ENCODE results near the gene MRPL28. TPM values are rescaled to one million over a fixed set of nuclear protein-coding genes. Genes with fewer than 3 reads are reported as not detected.

Gene MRPL28
- total RNA-seq, 2 experiments from 2014 or later = 94.6 to 97.6 TPM

DNA sequence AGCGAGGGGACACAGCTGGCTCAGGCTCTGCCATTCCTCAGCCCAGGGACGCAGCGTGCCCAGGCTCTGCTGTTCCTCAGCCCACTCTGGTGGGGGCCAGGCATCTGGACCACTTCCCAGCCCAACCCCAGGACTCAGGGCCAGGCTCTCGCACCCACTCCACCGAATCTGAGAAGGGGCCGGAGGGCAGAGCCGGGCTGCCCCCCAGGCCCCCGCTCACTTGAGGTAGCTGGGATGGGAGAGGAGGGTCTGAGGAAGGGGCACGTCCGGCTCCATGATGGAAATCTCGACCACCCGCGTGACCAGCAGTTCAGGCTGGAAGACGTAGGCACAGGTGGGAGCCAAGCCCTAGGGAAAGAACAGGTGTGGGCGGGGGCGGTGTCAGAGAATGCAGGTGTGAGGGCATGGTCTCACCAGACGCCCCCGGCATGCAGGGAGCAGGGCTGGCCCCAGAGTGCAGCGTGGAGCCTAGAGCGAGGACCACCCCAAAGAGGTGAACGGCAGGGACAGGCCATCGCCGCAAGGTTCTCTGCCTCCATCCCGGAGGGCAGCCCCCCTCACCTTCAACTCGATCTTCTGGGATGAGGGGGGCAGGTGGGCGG lies 6.6 kb upstream of the MRPL28 start:
- CTCF ChIA-PET = no interaction called here
- POLR2A ChIA-PET = no interaction called here

DNA sequence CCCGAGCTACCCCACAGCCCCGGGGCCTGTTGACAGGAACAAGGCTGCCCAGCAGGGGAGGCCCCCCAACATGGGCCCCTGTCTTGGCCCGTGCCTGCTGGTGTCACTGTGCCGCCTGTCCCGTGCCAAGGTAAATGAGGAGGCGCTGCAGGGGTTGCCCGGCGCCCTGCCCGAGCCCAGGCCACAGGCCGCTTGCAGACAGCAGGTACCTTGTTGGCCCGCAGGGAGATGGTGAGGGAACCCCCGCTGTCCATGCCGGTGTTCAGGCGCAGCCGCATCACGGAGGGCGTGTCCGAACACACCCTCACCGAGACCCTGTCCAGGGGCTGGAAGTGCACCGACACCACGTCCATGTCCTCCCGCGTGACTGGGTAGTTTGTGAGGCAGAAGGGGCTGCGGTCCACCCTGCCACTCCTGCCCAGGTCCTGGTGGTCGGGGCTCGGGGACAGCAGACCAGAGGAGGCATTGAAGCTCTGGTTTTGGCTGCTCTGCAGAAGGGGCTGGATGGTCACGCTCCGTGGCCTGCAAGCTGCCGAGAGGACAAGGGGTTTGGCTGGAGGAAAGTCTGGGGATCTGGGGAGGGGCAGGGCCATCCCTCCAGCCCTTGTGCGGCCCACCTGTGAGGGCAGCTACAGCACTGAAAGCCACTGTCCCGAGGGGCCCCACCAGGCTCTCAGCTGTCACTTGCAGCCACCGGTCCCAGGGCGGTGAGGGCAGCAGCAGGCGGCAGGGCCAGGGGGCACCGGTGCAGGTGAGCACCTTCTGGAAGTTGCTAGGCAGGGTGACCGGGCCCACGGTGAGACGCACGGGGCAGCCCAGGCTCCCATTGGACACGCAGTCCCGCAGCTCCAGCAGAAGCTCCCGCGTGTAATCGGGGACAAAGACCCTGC lies 5.8 kb upstream of the MRPL28 start:
- ChIA-PET POLR2A (interaction anchor here (0.7 kb wide), 2 partner anchors 62 to 300 kb away, joined by 3 read pairs; no protein-coding TSS in a partner anchor), CTCF (no interaction called here)

DNA sequence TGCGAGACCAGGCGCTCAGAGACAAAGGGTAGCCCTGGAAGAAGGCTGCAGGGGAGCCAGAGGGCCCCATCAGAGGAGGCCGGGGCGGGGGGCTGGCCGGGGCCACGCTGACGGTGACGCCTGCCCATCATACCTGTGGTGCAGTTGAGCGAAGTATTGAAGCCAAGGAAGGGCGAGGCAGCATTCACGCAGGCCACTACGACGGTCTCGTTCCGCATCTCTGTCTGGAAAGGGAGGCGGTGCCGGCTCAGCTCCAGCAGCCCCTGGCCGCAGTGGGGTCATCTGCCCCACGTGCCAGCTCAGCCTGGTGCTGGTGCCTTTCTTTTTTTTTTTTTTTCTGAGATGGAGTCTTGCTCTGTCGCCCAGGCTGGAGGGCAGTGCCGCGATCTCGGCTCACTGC lies 4.9 kb upstream of the MRPL28 start:
- CTCF ChIA-PET = no interaction called here

DNA sequence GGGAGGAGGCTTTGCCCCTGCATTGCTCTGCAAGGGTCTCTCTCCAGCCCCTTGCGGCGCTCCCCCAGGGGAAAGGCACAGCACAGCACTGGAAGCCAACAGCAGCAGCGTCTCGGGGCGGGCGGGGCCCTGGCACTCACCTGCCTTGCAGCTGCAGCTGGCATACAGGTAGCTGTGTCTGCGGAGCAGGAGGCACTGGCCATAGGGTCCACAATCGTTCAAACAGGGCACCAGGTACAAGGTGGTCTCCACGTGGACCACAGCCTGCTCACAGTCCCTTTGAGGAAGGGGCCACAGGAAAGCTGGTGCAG lies 4.2 kb upstream of the MRPL28 start:
- ChIA-PET POLR2A (no interaction called here), CTCF (no interaction called here)

More for the DNA sequence above, 4.9 kb upstream of the MRPL28 start:
- POLR2A ChIA-PET = interaction anchor here (0.7 kb wide), 2 partner anchors 63 to 301 kb away, joined by 3 read pairs; no protein-coding TSS in a partner anchor

DNA sequence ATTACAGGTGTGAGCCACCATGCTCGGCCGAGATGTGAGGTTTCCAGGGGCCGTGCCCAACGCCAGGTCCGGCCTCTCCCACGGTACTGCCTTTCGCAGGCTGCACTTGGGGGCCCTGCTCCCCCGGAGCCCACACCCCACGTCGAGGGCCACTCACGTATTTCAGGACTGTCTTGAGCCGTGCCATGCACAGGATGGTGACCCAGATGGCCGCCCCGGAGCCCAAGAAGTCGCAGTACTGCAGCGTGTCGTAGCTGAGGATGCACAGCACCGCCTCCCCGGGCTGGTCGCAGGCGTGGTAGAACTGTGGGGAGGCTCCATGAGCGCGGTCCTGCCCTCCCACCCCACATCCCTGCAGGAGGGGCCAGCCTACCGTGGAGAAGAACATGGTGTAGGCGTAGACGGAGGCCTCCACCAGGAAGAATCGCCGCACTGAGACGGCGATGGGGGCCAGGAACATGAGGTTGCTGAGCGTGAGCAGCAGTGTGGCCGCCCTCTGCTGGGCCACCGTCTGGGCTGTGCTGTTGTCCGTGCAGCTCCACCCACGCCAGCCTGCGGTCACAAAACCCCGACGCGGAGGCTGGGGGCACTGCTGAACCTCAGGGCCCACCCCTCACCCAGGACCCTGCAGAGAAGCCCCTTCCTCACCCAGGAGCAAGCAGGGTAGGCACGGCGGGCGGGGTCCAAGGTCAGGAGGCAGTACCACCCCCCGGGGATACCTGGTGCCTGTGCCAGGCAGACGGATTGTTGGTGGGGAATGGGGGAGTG lies 3.7 kb upstream of the MRPL28 start:
- POLR2A ChIA-PET = no interaction called here
- CTCF ChIA-PET = no interaction called here

DNA sequence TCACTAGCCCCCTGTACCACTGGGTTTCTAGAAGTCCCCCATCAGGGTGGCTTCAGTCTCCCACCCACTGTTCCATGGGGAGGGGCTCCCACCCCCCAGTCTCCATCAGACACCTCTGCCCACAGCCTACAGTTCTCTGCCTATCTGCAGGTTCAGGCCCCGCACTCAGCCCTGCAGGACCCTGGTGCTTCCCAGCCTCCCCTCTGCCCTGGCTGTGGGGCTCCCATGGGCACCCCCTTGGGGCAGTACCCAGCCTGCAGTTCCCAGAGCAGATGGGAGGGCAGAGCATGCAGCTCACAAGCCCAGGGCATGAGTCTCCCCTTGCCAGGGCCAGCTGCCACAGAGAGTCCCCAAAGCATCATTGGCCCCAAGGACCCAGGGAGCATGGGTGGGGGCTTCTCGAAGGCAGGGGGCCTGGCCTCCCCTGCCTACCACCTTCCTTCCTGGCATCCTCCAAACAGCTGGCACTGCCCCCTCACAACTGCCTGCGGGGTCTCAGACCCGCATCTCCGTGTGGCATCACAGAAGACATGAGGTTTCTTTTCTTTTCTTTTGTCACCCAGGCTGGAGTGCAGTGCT lies 2.8 kb upstream of the MRPL28 start:
- POLR2A ChIA-PET = no interaction called here
- CTCF ChIA-PET = no interaction called here

DNA sequence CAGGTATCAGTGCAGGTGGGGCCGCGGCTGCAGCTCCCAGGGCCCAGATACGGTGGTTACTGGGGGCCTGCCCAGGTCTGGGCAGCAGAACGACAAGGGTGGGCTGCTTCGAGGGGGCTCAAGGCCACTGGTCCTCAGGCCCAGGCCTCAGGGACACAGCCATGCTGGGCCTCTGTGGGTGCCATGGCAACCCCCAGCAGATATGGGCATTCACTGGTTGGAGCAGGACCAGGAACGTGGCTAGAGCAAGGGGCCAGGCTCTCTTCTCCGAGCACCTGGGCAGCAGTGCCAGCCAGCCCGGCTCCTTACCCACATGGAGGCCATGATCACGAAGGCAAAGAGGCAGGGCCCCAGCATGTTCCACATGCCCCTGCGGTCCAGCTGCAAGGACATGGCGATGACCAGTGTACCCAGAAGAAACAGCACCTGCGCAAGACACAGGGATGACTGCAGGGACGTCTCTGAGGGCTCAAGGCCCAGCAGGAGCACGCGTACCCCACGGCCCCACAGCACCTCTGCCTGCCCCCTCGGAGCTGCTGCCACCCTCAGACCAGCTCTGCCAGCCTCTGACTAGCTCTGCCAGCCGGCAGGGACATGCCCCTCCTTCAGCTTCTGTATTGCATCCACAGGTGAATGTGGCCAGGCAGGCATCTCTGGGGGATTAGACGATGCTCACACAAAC lies 2.1 kb upstream of the MRPL28 start:
- CTCF ChIA-PET = no interaction called here
- POLR2A ChIA-PET = no interaction called here

DNA sequence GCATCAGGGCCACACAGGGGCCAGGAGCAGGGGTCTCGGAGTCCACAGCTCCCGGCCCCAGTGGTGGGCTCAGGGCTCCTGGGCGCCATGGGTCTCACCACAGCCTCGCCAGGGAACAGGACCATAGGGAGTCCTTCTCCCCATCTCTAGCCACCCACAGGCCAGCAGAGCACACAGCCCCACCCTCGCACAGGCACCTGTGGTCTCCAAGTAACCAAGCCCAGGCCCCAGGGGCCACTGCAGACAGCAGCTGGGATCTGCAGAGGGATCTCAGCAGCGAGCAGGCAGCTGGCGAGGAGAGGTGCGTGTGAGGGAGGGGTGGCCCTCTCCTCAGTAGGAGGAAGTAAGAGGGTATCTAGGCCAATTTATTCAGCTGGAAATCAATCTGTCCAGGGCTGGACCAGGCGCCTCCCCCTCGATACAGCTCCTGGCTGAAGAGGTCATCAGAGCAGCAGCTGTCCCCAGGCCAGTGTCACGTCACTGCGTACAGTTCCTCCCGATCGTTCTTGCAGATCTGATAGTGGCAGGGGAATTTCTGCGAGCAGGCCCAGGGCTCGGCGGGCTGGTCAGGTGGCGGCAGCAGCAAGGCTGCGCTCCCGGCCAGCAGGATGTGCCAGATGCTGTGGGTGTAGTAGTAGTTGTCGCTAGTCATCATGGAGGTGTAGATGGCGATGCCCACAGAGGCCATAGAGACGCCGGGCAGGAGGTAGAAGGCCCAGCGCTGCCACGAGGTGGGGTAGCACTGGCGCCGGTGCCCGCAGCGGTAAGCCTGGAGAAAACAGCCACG lies 1.4 kb upstream of the MRPL28 start:
- POLR2A ChIA-PET = interaction anchor here (0.6 kb wide), 1 partner anchor 161 kb away, joined by 4 read pairs; no protein-coding TSS in a partner anchor

DNA sequence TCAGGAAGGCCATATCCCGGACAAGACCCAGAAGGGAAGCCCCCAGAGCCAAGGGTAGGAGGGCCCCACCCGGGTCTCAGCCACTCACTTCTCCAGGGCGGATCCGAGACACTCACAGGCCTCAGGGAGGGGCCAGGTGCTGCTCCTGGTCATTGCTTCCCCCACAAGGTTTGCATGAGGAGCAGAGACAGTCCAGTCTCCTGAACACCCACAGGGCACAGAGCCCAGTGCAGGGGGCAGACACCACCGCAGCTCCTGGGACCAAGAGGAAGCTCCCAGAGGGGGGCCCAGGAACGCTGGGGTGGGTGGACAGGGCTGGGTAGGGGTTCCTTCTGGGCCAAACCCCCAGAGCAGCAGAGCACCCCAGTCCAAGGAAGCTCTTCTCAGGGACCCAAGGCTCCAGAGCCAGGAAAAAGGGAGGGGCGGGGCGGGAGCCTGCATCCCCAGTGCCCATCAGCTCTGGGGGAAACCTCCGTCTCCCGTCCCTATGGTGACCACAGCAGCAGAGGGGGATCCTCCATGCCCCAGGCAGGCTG lies 709 bp upstream of the MRPL28 start:
- ChIA-PET CTCF (interaction anchor here (1.3 to 1.5 kb wide), 2 partner anchors 9 to 16 kb away, joined by 6 to 7 read pairs; no protein-coding TSS in a partner anchor), POLR2A (no interaction called here)

More for the DNA sequence above, 1.4 kb upstream of the MRPL28 start:
- CTCF ChIA-PET = interaction anchor here (1.5 kb wide), 1 partner anchor 17 kb away, joined by 7 read pairs; no protein-coding TSS in a partner anchor

DNA sequence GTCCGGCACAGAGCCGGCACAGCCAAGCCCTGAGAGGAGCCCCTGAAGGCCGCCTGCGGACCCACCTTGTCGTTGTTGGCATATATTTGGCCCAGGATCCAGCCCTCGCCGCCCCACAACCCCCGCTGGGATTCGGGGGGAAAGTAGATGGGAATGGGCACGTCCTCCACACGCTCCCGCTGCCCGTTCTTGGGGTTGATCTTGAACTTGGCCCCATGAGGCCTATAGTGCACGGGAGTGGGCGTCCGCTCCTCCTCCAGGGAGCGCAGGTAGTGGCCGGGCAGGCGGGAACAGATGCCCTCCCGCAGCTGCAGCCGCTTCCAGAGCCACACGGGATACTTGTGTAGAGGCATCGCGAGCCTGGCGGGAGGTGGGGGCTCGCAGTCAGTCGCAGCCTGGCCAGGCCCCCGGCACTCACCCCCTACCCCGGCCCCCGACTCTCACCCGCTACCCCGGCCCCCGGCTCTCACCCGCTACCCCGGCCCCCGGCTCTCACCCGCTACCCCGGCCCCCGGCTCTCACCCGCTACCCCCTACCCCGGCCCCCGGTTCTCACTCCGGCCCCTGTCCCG lies 387 bp downstream of the MRPL28 start:
- ChIA-PET POLR2A (no interaction called here), CTCF (interaction anchor here (1.3 to 1.5 kb wide), 2 partner anchors 10 to 15 kb away, joined by 6 to 7 read pairs; no protein-coding TSS in a partner anchor)

DNA sequence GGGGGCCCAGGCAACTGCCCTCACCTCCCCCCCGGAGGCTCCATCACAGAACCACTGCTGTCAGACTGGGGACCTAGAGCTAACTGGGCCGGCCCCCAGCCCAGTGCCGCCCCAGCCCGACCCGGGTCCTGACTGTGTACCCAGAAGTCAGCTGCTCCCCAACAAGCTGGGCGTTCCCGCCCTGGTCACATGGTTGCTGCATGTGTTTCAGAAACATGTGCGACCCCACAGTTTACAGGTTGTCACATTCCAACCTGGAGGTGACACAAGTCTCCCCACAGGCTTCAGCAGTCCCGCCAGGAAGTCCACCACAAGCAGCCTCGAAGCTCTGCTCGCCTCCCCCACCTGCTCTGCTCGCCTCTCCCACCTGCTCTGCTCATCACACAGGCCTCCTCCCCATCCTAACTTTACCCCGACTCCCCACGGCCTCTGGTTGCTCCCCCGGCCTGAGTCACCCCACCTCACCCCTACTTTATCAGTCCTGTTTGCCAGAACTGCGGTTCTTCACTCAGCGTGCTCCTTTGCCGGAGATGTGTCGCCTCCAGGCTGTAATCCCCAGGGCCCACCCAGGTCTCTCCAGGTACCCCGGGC lies 968 bp downstream of the MRPL28 start:
- ChIA-PET POLR2A (interaction anchor here (0.8 kb wide), 1 partner anchor 17 kb away, joined by 3 read pairs; the partner anchor contains the start of gene AXIN1), CTCF (no interaction called here)

DNA sequence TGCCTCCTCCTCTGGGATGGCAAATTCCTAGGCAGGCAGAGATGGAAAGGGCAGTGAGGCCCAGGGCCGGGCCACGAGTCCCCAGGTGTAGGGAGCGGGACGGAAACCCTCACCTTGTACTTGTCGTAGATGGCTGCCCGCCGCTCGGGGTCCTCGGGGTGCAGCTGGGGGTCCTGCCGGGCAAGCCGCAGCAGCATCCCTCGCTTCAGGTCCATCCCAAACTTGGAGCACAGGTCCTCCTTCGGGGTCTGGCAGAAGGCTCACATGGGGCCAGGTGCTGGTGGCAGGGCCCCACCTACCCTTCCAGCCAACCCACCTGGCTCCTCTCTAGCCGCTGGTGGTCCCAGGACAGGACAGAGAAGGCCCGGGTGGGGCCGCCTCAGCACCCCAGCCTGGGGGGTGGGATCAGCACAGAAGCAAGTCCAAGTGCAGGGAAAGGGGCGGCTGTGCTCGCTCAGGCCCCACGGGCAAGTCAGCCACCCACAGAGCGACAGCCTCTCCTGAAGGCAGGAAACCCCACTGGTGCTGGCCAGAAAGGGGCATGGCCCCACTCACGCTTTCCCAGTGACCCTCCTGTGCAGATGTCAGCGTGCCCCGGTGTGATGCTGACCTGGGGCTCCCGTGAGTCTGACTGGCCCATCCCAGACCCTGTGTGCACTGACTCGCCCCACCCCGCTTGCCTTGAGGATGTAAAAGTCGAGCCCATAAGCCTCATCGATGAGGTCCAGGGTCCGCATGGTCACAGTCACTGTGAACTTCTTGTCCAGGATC lies 1.8 kb downstream of the MRPL28 start:
- POLR2A ChIA-PET = interaction anchor here (0.8 kb wide), 1 partner anchor 16 kb away, joined by 3 read pairs; the partner anchor contains the start of gene AXIN1
- CTCF ChIA-PET = no interaction called here

DNA sequence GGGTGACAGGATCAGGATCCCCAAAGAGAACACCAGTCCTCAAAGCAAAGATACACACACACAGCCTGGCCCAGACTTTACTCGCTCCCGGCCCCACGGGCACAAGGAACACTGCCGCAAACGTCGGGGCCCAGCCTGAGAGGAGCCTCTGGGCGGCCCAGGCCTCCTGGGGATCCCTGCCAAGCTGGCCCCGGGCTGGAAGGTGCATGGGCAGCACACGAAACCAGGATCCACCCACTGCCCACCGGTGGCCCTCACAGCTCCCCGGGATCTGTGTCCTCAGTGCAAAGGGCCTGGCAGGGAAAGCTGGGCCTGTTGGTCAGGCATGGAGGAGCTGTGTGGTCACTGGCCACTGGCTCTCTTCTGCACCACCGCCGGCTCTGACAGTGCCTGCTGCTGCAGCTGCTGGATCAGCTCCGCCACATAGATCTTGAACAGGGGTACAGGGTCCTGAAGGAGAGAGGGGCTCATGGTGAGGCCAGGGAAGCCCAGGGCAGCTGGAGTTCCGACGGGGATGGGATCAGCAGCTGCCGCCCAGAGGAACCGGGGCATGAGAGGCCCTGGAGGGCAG lies 2.9 kb downstream of the MRPL28 start:
- POLR2A ChIA-PET = no interaction called here

DNA sequence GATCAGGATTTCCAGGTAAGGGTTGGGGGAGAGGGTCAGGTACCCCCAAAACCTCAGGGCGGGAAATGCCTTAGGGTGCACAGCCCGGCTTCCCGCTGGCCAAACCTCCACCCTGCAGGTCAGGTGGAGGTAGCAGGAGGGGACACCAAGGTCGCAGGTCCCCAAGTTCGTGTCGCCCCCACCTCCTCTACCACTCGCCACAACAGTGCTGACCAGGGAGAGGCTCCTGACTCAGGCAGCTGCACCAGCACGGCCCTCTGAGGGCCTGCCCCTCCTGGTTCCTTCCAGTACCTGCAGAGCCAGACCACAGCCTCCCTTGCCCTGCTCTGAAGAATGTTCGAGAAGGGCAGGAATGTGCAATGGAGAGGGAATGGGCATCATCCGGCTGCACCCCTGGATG lies 3.9 kb downstream of the MRPL28 start:
- CTCF ChIA-PET = interaction anchor here (1.5 kb wide), 1 partner anchor 301 kb away, joined by 3 read pairs; no protein-coding TSS in a partner anchor
- POLR2A ChIA-PET = no interaction called here

More for the DNA sequence above, 2.9 kb downstream of the MRPL28 start:
- CTCF ChIA-PET = interaction anchor here (1.5 kb wide), 1 partner anchor 302 kb away, joined by 3 read pairs; no protein-coding TSS in a partner anchor

DNA sequence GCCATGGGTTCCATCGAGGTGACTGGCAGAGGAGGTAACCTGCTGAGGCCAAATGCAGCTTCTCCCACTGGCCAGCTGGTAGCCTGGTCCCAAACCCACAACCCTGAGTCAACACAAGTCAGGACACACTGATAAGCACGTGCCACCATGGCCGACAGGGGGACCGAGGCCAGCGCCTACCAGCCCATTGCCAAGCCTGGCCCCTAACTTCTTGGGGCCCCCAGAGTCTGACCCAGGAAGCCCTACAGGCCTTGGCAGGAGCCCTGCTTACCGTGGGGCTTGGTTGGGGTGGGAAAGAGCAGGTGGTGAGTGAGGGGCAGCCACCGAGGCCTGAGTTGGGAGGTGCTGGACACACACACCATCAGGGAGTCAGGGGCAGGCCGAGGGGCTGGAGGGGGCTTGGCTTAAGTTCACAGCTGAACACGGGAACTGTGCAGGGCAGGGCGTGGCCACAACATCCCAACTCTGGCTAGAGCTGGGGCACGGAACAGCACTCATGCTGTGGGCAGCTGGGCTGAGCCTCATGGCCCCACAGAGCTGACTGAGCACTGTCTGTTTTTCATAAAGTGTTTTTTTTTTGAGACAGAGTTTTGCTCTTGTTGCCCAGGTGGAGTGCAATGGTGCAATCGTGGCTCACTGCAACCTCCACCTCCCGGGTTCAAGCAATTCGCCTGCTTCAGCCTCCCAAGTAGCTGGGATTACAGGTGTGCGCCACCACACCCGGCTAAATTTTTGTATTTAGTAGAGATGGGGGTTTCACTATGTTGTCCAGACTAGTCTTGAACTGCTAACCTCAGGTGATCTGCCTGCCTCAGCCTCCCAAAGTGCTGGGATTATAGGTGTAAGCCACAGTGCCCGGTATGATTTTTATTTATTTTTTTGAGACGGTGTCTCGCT lies 5.5 kb downstream of the MRPL28 start:
- ChIA-PET CTCF (interaction anchor here (0.9 kb wide), 1 partner anchor 258 kb away, joined by 3 read pairs; no protein-coding TSS in a partner anchor), POLR2A (no interaction called here)
